ENCODE measurements around the gene PRPS1.
"Not testable (repeated sequence)": the region's sequence is repeated elsewhere in the genome, so short reads cannot be mapped to it uniquely, and the experiment has no call there.

Gene PRPS1

DNA sequence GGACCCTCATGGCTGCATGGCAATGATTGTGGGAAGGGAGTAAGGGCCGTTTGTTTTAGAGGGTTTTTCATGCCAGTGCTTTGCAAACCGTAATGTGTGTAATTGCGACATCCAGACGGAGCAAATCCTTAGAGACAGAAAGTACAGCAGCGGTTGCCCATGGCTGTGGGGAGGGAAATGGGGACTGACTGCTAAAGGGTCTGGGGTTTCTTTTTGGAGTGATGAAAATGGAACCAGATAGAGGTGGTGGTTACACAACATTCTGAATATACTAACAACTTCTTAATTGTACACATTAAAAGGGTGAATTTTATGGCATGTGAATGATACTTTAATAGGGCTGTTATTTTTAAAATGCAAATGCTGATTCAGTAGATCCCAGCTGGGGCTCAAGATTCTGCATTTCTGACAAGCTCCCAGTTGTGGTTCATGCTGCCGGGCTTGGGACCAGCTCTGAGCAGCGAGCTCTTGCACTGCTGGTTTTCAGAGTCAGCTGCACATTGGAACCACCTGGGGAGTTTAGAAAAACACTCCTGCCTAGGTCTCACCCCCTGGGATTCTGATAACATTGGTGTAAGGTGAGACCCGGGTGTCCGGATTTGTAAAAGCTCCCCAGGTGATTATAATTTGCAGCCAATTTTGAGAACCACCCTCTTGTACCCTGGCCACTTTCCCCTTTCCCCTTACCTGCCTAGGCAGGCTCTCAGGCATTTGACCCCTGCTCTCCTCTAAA is 47.7 kb downstream of the PRPS1 start:
- no peak for DNase-seq

DNA sequence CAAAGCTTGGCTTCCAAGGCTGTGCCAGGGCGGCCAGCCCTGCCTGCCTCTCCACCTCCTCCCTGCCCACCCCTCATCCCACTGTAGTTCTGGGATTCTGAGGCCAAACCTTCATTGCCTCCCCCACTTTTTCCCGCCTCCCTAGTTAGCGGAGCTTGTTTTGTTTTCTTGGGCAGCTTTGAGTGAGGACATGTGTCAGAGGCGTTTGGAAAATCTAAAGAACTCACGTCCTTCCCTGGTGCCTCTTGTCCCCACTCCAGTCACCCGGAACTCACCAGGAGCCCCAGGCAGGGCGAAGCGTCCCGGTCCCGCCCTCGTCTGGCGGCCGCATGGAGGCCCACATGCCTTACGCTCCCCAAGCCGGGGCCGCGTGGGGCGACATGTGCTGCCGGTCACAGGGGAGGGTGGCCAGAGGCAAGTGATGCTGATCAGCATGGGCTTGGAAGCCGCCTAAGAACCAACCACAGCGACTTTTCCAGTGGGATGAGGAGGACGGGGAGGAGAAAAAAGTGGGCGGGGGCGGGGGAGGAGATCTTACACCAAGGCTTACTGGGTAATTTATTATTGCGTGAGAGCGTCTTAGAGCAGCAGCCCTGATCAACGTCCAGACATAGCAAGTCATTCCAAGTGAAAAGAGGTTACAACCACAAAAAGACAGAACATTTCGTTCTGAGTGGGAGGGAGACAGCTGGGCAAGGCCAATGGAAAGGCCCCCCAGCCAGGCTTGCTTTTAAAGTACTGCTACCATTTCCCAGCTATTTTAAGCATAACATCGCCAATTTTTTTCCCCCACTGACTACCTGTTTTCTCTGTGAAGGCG is 48.5 kb downstream of the PRPS1 start:
- no peak for DNase-seq

DNA sequence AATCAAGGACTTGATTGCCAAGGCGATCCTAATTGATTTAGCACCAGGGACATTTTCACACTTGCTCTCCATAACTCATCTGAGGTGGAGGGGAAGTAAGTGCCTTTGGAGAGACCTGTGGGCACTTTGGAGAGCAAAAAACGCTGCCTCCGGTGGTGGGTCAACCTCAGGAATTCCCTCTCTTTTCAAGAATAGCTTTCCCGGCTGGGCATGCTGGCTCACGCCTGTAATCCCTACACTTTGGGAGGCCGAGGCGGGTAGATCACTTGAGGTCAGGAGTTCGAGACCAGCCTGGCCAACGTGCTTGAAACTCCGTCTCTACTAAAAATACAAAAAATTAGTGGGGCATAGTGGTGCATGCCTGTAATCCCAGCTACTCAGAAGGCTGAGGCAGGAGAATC is 49.2 kb downstream of the PRPS1 start:
- no peak for DNase-seq

DNA sequence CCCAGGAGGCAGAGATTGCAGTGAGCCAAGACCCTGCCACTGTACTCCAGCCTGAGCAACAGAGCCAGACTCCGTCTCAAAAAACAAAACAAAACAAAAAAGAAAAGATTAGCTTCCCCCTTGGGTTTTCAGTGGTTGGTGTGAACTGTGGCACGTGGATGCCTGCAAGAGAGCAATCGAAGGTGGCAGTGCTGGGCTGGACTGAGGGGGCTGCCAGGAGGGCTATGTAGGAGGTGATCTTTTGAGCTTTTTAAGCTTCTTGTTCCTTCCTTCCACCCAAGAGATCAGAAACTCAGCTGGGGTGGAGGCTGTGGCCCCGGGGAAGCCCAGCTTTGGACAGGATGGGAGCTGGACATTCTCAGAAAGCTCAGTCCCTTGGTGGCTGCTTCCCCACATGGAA is 49.6 kb downstream of the PRPS1 start:
- DNase-seq, result no peak

DNA sequence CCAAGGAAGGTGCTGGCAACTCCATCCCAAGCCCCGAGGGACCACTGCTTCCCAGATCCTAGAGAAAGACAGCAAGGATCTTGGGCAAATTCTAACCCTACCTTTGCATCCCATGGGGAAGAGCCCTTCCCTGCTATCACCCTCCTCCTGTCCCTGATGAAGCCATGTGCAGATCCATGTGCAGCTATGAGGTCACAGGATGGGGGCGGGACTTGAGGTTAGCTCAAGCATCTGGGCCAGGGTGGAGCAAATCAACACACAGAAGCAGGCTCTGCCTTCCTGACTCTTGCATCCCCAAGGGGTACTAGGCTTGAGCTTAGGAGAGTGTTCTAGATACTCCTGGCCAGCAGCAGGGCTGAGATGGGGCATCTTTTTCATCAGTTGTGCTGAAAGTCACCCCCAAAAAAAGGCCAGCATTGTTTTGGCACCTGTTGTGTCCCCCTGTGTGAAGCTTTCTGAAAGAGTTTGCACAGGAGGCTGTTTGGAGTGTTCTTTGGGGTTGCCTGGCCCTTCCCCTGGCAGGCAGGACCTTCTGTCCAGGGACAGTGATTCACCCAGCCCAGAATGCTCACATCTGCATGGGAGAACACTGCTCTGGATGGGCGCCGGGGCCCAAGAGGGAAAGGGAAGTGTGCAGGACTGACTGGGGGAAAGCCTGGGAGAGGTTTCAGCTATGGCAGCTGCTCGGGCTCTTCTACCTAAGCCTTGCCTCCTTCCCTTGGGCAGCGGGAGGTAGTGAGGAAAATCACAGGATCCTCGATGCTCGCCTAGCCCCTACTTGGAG is 50.8 kb downstream of the PRPS1 start:
- no peak for DNase-seq

DNA sequence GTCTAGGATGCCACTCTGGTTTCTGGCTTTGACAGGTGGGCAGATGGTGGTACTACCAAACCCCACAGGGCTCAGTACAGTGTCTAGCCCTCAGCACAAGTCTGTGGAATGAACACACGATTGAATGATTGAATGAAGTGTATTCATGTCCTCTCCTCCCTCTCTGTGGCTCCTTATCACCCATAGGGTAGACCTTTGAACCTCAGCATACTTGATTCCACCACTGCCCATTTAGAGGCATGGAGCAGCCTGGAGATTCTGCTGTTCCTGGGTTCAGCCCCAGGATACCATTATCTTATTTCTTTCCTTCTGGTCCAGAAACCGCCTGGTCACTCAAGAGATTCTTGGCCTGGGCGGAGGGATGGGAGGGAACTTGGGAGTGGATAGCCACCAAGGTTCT is 53.9 kb downstream of the PRPS1 start:
- no peak for DNase-seq

DNA sequence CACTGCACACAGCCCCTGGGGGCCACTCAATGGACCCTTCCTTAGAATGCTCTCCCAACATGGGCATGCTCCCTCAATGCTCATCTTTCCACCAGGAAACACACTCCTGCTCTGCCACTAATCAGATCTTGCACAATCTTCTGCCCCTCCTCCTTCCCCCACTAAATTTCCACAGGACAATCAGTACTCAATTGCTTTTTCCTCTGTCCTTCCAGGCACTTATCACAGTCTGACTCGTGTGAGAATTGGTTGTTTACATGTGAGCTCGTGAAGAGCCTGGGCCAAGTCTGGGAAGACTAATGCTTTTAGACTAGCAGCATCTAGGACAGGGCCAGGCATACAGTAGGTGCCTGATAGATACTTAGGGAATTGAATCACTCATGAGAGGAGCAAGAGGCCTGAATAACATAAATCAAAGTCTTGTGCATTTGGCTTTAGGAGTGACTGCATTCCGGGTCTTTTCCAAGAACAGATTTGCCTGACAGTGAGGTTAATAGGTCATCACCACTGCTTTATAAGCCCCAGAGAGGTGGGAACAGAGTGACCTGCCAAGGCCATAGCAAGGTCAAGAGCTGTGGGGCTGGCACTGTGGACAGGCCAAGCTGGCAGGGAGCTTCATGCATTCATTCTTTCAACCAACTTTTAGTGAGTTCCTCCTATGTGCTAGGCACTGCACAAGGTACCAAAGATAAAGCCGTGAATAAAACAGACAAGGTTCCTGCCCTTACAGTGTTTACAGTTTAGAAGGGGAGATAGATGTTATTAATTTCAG is 55.0 kb downstream of the PRPS1 start:
- DNase-seq, result no peak

DNA sequence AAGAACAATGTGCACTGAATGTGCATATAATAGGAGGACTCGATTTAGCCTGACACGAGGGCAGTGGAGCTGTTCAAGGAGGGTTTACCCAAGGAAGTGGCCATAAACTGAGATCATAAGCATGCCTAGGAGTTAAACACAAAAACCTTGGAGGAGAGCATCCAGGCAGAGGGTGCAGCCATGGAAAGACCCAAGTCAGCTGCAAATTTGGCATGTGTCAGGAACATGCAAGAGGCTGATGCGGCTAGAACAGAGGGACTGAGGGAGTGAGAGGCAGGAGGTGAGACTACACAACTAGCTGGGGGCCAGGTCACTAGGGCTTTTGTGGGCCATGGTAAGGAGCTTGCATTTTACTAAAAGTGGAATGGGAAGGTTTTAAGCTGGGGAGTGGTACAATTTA is 55.6 kb downstream of the PRPS1 start:
- DNase-seq, result no peak

DNA sequence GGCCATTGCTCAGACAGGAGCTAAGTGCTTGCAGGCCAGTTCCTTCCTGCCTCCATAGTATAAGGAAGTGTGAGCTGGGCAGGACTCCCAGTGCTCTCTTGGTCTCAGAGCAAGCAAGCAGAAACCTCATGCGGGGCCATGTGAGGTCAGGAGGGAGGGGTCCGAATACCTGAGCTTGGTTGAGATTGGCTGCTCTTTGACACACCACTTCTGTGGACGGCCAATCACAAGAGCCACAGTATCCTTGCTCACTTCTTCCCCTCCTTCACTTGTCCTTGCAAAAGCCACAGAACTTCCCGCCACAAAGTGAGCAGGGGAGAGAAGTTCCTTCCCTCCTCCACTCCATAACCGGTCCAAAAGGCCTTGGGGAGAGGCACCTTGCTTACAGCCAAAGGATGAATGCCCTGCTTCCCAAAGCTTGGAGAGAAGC is 56.7 kb downstream of the PRPS1 start:
- DNase-seq, result no peak

DNA sequence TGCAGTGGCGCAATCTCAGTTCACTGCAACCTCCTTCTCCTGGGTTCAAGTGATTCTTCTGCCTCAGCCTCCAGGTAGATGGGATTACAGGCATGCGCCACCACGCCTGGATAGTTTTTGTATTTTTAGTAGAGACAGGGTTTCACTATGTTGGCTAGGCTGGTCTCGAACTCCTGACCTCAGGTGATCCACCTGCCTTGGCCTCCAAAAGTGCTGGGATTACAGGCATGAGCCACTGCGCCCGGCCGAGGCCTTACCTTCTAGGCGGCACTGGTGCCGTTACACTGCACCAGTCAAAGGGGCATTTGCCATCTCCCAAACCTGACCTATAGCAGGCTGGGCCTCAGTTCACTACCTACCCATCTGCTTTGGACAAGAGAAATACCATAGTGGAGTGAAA is 57.3 kb downstream of the PRPS1 start:
- DNase-seq, result not testable (repeated sequence)

DNA sequence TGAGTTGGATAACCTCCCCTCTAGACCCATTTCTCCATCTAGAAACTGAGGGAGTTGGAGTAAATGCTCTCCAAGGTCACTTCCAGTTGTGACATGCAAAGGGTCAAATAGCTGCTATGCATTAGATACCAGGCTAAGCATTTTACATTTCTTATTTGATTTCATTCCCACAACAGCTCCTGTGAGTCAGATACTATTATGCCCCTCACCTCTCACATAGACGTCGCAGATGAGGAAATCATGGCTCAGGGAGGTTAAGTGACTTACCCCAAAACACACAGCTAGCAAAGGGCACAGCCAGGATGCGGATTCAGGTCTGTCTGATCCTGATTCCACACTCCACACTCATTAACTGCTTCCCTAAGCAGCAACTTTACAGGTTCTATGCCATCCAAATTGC is 57.7 kb downstream of the PRPS1 start:
- no peak for DNase-seq

DNA sequence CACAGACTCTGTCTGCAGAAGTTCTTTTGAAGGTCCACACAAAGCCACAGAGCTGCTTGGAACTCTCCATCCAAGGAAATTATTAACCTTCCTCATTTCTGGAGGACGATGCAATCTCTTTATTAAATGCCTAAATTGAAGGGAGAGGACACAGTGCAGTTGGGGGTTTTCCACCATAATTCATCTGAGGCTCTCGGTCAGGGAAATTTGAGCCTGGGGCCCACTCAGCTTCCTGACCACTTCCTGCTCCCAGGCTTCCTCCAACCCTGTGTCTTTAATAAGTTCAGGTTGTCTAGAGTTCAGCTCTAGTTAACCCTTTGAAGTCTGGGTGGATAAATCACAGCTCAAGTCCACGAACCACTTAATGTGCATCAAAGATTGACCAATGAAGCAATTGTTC is 58.5 kb downstream of the PRPS1 start:
- no peak for DNase-seq

DNA sequence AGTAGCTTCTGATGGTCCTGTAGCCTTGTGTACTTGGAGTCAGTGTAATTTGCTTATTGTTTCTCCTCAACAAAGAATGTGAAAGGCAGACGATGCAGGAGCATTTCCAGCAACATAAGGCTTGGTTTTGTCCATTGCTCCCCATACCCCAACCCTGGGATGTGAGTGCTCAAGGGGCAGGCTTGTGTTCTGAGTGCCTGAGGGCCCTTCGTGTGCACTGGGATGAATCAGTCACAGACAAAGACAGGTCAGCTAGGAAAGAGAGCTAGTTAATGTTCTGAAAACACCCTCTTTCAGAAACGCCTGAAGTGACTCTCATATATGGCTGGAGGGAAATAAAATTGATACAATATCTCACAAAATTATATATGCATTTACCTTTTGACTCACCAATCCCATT is 59.1 kb downstream of the PRPS1 start:
- DNase-seq, result no peak

DNA sequence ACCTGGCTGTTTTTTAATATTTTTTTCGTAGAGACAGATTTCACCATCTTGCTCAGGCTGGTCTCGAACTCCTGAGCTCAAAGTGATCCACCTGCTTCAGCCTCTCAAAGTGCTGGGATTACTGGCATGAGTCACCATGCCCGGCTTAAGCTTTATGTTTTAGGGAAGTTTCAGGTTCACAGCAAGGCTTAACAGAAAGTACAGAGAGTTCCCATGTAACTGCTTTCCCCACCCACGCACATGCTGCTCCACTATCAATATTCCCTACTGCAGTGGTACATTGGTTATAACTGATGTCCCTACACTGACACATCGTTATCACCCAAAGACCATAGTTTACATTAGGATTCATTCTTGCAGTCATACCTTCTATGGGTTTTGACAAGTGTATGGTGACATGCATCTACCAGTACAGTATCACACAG is 62.7 kb downstream of the PRPS1 start:
- DNase-seq, result no peak

DNA sequence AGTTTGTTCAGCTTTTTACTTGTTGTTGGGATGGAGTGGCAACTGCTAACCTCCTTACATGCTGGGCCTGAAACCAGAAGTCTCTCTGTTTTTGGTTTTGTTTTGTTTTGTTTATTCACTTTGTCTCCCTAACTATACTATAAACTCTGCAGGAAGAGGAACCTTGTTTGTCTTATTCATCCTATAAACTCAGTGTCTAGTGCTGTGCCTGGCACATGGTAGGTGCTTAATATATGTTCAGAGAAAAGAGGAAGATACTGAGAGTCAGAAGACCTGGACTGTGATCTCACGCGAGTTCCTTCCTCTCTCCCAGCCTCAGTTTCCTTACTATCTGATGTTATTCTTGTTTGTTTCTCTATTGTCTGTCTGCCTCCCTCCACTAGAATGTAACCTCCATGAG is 71.3 kb downstream of the PRPS1 start:
- no peak for DNase-seq

DNA sequence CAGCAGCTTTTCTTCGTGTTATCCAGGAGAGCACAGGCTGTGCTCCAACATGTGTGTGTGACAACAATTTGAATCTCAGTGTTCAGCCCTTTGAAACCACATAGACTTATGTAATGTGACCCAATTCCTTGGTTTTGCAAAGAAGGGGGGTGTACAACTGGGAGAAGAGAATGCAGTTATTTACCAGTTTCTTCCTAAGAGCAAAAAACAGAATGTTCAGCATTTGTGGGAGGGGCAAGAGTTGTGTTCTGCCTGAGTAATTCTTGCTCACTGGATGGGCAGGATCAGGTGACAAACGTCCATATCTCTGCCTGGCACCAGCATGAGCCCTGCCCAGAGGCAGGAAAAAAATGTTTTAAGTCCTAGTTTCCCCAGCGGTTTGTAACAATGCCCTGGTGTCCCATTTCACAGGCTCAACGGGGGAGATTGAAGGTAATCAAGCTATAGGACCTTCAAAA is 72.0 kb downstream of the PRPS1 start:
- no peak for DNase-seq

Data from NCI-H1092 treated with DMSO at 0.1 percent for 48 hours (cell line).